ENCODE data around the gene HOXB5. TPM values are rescaled to one million over a fixed set of nuclear protein-coding genes. Genes with fewer than 3 reads are reported as not detected.

Gene HOXB5
- total and polyA plus RNA-seq, 10 of the 15 experiments (the other 5 are each of a cell fraction or from before 2014, with no cell fraction given), result not detected

DNA sequence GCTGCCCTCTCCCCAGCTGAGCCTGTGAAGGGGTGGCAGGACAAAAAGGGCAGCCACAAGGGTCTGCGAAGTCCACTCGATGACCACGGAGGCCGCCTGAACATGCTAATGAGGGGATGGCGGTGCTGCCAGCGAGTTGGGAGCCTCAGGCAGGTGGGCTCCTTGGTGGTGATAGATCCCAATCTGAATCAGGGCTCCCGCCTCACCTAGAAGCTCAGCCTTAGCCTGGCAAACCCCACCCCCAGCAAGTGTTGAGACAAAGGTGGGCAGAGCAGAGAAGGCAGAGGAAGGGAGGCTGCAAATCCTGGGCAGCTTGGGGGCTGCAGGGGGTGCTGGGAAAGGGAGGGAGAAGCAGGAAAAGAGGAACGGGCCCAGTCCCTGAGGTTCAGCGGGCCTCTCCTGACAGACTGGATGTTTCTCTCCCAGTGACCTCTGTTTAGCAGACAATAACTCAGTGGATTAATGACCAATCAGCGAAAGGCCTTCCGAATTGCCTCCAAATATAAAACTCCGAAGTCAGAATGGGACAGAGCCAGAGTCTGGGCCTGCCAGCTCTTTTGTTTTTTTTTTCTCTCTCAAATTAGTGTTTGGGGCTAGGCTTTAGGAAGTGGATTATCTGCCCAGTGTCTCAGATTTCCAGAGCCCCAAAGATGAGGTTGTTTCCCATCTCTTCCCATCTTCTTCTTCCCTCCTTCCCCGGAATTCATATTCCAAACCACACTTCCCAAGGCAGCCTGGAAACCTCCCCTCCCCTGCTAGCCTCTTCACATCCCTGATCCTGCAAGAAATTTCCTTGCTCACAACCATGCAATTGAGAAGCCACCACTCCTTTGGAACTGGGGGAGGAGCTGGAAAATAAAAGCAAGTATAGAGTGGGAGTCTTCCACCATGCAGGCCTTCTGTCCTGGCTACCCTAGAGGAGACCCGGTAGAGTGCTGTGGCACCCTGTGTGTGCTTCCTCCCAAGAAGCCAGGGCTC lies 33.5 kb downstream of the HOXB5 start:
- Histone ChIP-seq H3K4me2 (ENCODE audit: control insufficient read depth, insufficient read depth) (no peak overlapping the region), H3K27ac (ENCODE audit: control insufficient read depth, insufficient read depth) (no peak overlapping the region), H3K36me3 (ENCODE audit: control insufficient read depth in 2 of 2, insufficient read depth in 2 of 2, low read length in 1 of 2) (no peaks in the 10 kb centered on the region; a peak in 1 of 4 replicates), H3K4me3 (no peak overlapping the region), H3K9me3 (replicated peaks; ENCODE audit: control insufficient read depth, insufficient read depth, low read length) (no peaks in the 10 kb centered on the region), H3K4me1 (ENCODE audit: control insufficient read depth, insufficient read depth, low read length) (no peaks in the 10 kb centered on the region), H3K27me3 (replicated peaks in 1 of 2; ENCODE audit: control insufficient read depth in 2 of 2, insufficient read depth in 2 of 2, low read length in 1 of 2) (no peaks in the 10 kb centered on the region), H3K9ac (ENCODE audit: control insufficient read depth, insufficient read depth, low read length) (no peak overlapping the region), H4K20me1 (ENCODE audit: control insufficient read depth, insufficient read depth) (no peaks in the 10 kb centered on the region), H3K79me2 (ENCODE audit: control insufficient read depth, insufficient read depth, low read length) (no peaks in the 10 kb centered on the region), H2AFZ (ENCODE audit: control insufficient read depth, low read depth, low read length) (no peak overlapping the region)
- no peak for TF ChIP-seq HDAC2 (IDR thresholded peaks at IDR 0.05)
- no peak for TF ChIP-seq SMAD5 (IDR thresholded peaks at IDR 0.05; ENCODE audit: low read depth)
- TF ChIP-seq NRF1 (conservative IDR thresholded peaks at IDR 0.05; ENCODE audit: low read depth, low read length), result no peak
- TF ChIP-seq NFIC (IDR thresholded peaks at IDR 0.05; ENCODE audit: low read depth, low read length), result no peak
- TF ChIP-seq, protein P1, sequence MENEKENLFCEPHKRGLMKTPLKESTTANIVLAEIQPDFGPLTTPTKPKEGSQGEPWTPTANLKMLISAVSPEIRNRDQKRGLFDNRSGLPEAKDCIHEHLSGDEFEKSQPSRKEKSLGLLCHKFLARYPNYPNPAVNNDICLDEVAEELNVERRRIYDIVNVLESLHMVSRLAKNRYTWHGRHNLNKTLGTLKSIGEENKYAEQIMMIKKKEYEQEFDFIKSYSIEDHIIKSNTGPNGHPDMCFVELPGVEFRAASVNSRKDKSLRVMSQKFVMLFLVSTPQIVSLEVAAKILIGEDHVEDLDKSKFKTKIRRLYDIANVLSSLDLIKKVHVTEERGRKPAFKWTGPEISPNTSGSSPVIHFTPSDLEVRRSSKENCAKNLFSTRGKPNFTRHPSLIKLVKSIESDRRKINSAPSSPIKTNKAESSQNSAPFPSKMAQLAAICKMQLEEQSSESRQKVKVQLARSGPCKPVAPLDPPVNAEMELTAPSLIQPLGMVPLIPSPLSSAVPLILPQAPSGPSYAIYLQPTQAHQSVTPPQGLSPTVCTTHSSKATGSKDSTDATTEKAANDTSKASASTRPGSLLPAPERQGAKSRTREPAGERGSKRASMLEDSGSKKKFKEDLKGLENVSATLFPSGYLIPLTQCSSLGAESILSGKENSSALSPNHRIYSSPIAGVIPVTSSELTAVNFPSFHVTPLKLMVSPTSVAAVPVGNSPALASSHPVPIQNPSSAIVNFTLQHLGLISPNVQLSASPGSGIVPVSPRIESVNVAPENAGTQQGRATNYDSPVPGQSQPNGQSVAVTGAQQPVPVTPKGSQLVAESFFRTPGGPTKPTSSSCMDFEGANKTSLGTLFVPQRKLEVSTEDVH (IDR thresholded peaks at IDR 0.05; ENCODE audit: low read depth, partially characterized antibody), result no peak
- no peak for ATAC-seq
- intact Hi-C loops (cut with micrococcal nuclease; ENCODE audit: unreplicated experiment) (no loop called here), in situ Hi-C loops (cut with MboI) (no loop called here)
- RAD21 ChIA-PET (ENCODE audit: unreplicated experiment), result no interaction called here
- POLR2A ChIA-PET, result interaction anchor here (0.6 to 1.4 kb wide), 2 partner anchors 32 to 42 kb away, joined by 3 read pairs; no protein-coding TSS in a partner anchor
- no peak for DNase-seq (ENCODE audit: low read depth, low spot score)
- SMC1A ChIA-PET (ENCODE audit: uncharacterized antibody, unreplicated experiment), result interaction anchor here (1.2 to 3.3 kb wide), 2 partner anchors 23 to 49 kb away, joined by 4 to 11 read pairs; no protein-coding TSS in a partner anchor
- CTCF ChIA-PET, result interaction anchor here (0.8 to 1.8 kb wide), 3 partner anchors 49 to 227 kb away, joined by 3 to 6 read pairs (median 3); no protein-coding TSS in a partner anchor
- FAIRE-seq, result no peak
- WGBS (ENCODE audit: insufficient coverage, insufficient replicate concordance, low lambda C conversion rate, missing lambda C conversion rate), result 60% methylated on average over 13 of the region's 14 CpGs
- no TSS peak for BruUV-seq (replicated peaks)

Data from GM12878 (cell line).